Measurements from ENCODE around the gene DAPK2.

Gene DAPK2

GRCh38 chr15:63941698-63942465, 104.4 kb downstream of the DAPK2 start:
- Histone ChIP-seq H4K12ac (ENCODE audit: low read depth, low read length) (no peak overlapping the region), H4K8ac (ENCODE audit: low read depth, low read length) (no peak overlapping the region), H4K91ac (ENCODE audit: low read depth, low read length) (no peak overlapping the region), H3K79me1 (ENCODE audit: low read length) (peaks cover 4% of the 10 kb centered on the region), H2AFZ (ENCODE audit: insufficient read depth, low read length, poor library complexity) (no peak overlapping the region), H3K4me3 (ENCODE audit: low read depth, low read length) (peak overlapping the region; percentile 48), H3K79me2 (ENCODE audit: control insufficient read depth, insufficient read depth, low read length, poor library complexity) (peaks cover 1% of the 10 kb centered on the region), H3K4me2 (ENCODE audit: low read length) (no peak overlapping the region), H3K4ac (ENCODE audit: low read depth, low read length) (no peak overlapping the region), H3K9ac (ENCODE audit: low read length) (no peak overlapping the region), H3K4me1 (ENCODE audit: control insufficient read depth in 1 of 2, insufficient read depth in 2 of 2, low read length in 2 of 2) (peaks cover 0 to 7% of the 10 kb centered on the region in 2 experiments), H3K14ac (ENCODE audit: low read length) (no peak overlapping the region), H2BK120ac (ENCODE audit: insufficient read depth, low read length, poor library complexity) (no peak overlapping the region), H3K9me3 (ENCODE audit: insufficient read depth, low read depth, low read length) (no peaks in the 10 kb centered on the region), H2AK5ac (ENCODE audit: low read length) (no peak overlapping the region), H3K18ac (ENCODE audit: low read length) (no peak overlapping the region), H3K36me3 (ENCODE audit: control insufficient read depth in 1 of 2, insufficient read depth in 2 of 2, low read length in 2 of 2) (no peaks in the 10 kb centered on the region), H3K27me3 (ENCODE audit: insufficient read depth, low read length) (no peaks in the 10 kb centered on the region), H2BK12ac (ENCODE audit: low read length) (peak overlapping the region; percentile 8), H3K27ac (ENCODE audit: low read depth, low read length) (no peak overlapping the region), H2BK5ac (ENCODE audit: low read depth, low read length, poor library complexity) (no peak overlapping the region), H3K23ac (ENCODE audit: low read length) (no peak overlapping the region)
- WGBS (ENCODE audit: extremely low coverage, insufficient coverage, insufficient read length), result no CpG with 5 or more reads among the region's 7 CpGs
- no peak for DNase-seq

- Histone ChIP-seq H3K9me3 (ENCODE audit: insufficient read depth, low read depth, low read length) (no peaks in the 10 kb centered on the region), H2BK5ac (ENCODE audit: low read depth, low read length, poor library complexity) (no peak overlapping the region), H3K79me1 (ENCODE audit: low read length) (peaks cover 4% of the 10 kb centered on the region), H3K4me2 (ENCODE audit: low read length) (no peak overlapping the region), H3K23ac (ENCODE audit: low read length) (no peak overlapping the region), H2AFZ (ENCODE audit: insufficient read depth, low read length, poor library complexity) (peak overlapping the region; percentile 23), H3K14ac (ENCODE audit: low read length) (no peak overlapping the region), H3K27me3 (ENCODE audit: insufficient read depth, low read length) (no peaks in the 10 kb centered on the region), H3K27ac (ENCODE audit: low read depth, low read length) (no peak overlapping the region), H3K9ac (ENCODE audit: low read length) (no peak overlapping the region), H3K4ac (ENCODE audit: low read depth, low read length) (no peak overlapping the region), H3K4me3 (ENCODE audit: low read depth, low read length) (no peak overlapping the region), H3K79me2 (ENCODE audit: control insufficient read depth, insufficient read depth, low read length, poor library complexity) (peaks cover 1% of the 10 kb centered on the region), H3K36me3 (ENCODE audit: control insufficient read depth in 1 of 2, insufficient read depth in 2 of 2, low read length in 2 of 2) (no peaks in the 10 kb centered on the region), H2BK12ac (ENCODE audit: low read length) (no peak overlapping the region), H4K8ac (ENCODE audit: low read depth, low read length) (no peak overlapping the region), H2AK5ac (ENCODE audit: low read length) (no peak overlapping the region), H2BK120ac (ENCODE audit: insufficient read depth, low read length, poor library complexity) (no peak overlapping the region), H3K4me1 (ENCODE audit: control insufficient read depth in 1 of 2, insufficient read depth in 2 of 2, low read length in 2 of 2) (peaks cover 0 to 7% of the 10 kb centered on the region in 2 experiments), H4K12ac (ENCODE audit: low read depth, low read length) (no peak overlapping the region), H3K18ac (ENCODE audit: low read length) (no peak overlapping the region), H4K91ac (ENCODE audit: low read depth, low read length) (no peak overlapping the region)
- no peak for DNase-seq
- no CpG with 5 or more reads among the region's 4 CpGs for WGBS (ENCODE audit: extremely low coverage, insufficient coverage, insufficient read length)
Measured at GRCh38 chr15:63940966-63941620, 105.2 kb downstream of the DAPK2 start.

GRCh38 chr15:63939531-63940130, 106.7 kb downstream of the DAPK2 start:
- H3K4me1 ChIP-seq (ENCODE audit: control insufficient read depth in 1 of 2, insufficient read depth in 2 of 2, low read length in 2 of 2), result peaks cover 0 to 3% of the 10 kb centered on the region in 2 experiments
- no peak for DNase-seq
- H3K27ac ChIP-seq (ENCODE audit: low read depth, low read length), result peak overlapping the region; percentile 9
- no peak overlapping the region for H3K23ac ChIP-seq (ENCODE audit: low read length)
- H3K4me3 ChIP-seq (ENCODE audit: low read depth, low read length), result no peak overlapping the region
- H4K8ac ChIP-seq (ENCODE audit: low read depth, low read length), result peak overlapping the region; percentile 8
- no peaks in the 10 kb centered on the region for H3K36me3 ChIP-seq (ENCODE audit: control insufficient read depth in 1 of 2, insufficient read depth in 2 of 2, low read length in 2 of 2)
- H3K4ac ChIP-seq (ENCODE audit: low read depth, low read length), result no peak overlapping the region
- no peak overlapping the region for H2BK5ac ChIP-seq (ENCODE audit: low read depth, low read length, poor library complexity)
- no peak overlapping the region for H3K18ac ChIP-seq (ENCODE audit: low read length)
- no CpG with 5 or more reads among the region's 4 CpGs for WGBS (ENCODE audit: extremely low coverage, insufficient coverage, insufficient read length)
- H2BK120ac ChIP-seq (ENCODE audit: insufficient read depth, low read length, poor library complexity), result peak overlapping the region; percentile 8
- H3K4me2 ChIP-seq (ENCODE audit: low read length), result no peak overlapping the region
- H2AFZ ChIP-seq (ENCODE audit: insufficient read depth, low read length, poor library complexity), result no peak overlapping the region
- peak overlapping the region; percentile 30 for H4K91ac ChIP-seq (ENCODE audit: low read depth, low read length)
- H3K79me1 ChIP-seq (ENCODE audit: low read length), result peaks cover 4% of the 10 kb centered on the region
- no peak overlapping the region for H3K14ac ChIP-seq (ENCODE audit: low read length)
- no peak overlapping the region for H3K9ac ChIP-seq (ENCODE audit: low read length)
- no peaks in the 10 kb centered on the region for H3K27me3 ChIP-seq (ENCODE audit: insufficient read depth, low read length)
- H4K12ac ChIP-seq (ENCODE audit: low read depth, low read length), result no peak overlapping the region
- no peaks in the 10 kb centered on the region for H3K9me3 ChIP-seq (ENCODE audit: insufficient read depth, low read depth, low read length)
- no peak overlapping the region for H2AK5ac ChIP-seq (ENCODE audit: low read length)
- H3K79me2 ChIP-seq (ENCODE audit: control insufficient read depth, insufficient read depth, low read length, poor library complexity), result peaks cover 1% of the 10 kb centered on the region
- H2BK12ac ChIP-seq (ENCODE audit: low read length), result no peak overlapping the region

DNA sequence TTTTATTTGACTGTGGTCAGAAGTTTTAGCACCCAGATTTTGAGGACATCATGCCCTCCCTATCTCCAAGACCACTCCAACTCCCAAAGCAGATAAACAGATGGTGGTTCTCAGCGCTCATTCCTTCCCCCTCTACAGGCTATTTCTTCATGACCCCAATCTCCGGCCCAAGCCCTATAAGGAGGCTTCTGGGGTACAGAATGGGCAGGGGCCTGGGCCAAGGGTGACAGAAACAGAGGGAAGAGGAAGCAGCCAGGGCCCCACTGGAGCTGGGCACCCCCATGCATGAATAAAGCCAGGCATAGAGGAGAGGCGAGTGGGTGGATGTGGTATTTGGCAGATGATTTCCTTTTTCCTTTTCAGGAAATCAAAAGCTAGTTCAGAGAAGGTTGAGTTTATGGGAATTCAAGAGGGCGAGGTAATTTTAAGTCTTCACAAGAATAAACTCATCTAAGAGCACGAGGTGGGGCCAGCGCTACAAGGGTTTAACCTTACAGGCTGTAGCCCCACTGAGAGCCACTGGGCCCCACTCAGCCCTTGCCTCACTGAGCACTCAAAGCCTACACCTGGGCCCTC, 107.7 kb downstream of the DAPK2 start:
- H4K12ac ChIP-seq (ENCODE audit: low read depth, low read length), result no peak overlapping the region
- H2BK120ac ChIP-seq (ENCODE audit: insufficient read depth, low read length, poor library complexity), result no peak overlapping the region
- H3K27me3 ChIP-seq (ENCODE audit: insufficient read depth, low read length), result no peaks in the 10 kb centered on the region
- H2BK12ac ChIP-seq (ENCODE audit: low read length), result no peak overlapping the region
- no peak overlapping the region for H3K23ac ChIP-seq (ENCODE audit: low read length)
- H4K91ac ChIP-seq (ENCODE audit: low read depth, low read length), result no peak overlapping the region
- no peak overlapping the region for H3K4me3 ChIP-seq (ENCODE audit: low read depth, low read length)
- peak overlapping the region; percentile 35 for H2AFZ ChIP-seq (ENCODE audit: insufficient read depth, low read length, poor library complexity)
- no peak for DNase-seq
- peaks cover 1% of the 10 kb centered on the region for H3K79me2 ChIP-seq (ENCODE audit: control insufficient read depth, insufficient read depth, low read length, poor library complexity)
- no peak overlapping the region for H3K27ac ChIP-seq (ENCODE audit: low read depth, low read length)
- H3K14ac ChIP-seq (ENCODE audit: low read length), result peak overlapping the region; percentile 41
- peak overlapping the region; percentile 33 for H4K8ac ChIP-seq (ENCODE audit: low read depth, low read length)
- H3K9me3 ChIP-seq (ENCODE audit: insufficient read depth, low read depth, low read length), result no peaks in the 10 kb centered on the region
- H2AK5ac ChIP-seq (ENCODE audit: low read length), result peak overlapping the region; percentile 90
- H3K4ac ChIP-seq (ENCODE audit: low read depth, low read length), result no peak overlapping the region
- no peak overlapping the region for H2BK5ac ChIP-seq (ENCODE audit: low read depth, low read length, poor library complexity)
- no peak overlapping the region for H3K4me2 ChIP-seq (ENCODE audit: low read length)
- WGBS (ENCODE audit: extremely low coverage, insufficient coverage, insufficient read length), result no CpG with 5 or more reads among the region's 6 CpGs
- no peak overlapping the region for H3K18ac ChIP-seq (ENCODE audit: low read length)
- H3K9ac ChIP-seq (ENCODE audit: low read length), result no peak overlapping the region
- peaks cover 0 to 3% of the 10 kb centered on the region in 2 experiments for H3K4me1 ChIP-seq (ENCODE audit: control insufficient read depth in 1 of 2, insufficient read depth in 2 of 2, low read length in 2 of 2)
- no peaks in the 10 kb centered on the region for H3K36me3 ChIP-seq (ENCODE audit: control insufficient read depth in 1 of 2, insufficient read depth in 2 of 2, low read length in 2 of 2)
- H3K79me1 ChIP-seq (ENCODE audit: low read length), result peaks cover 4% of the 10 kb centered on the region
